Astrocyte (in vitro differentiated cells and primary cell): ENCODE measurements around the gene KCNH3. TPM values are rescaled to one million over a fixed set of nuclear protein-coding genes. Genes with fewer than 3 reads are reported as not detected.

Experiments
- DNase-seq: peaks from one replicate; pipeline ENCODE4 v3.0.0-alpha.2; 2010; ENCODE audit warnings: low read depth
- FAIRE-seq: peaks from 2 replicates; lab custom pipeline; 2011; peaks lifted over from hg19 to GRCh38; lab: Jason Lieb, UNC
- H2AFZ ChIP-seq: 2 replicates; pipeline ENCODE4 v1.6.0; 2012; ENCODE audit warnings: low read depth, low read length, inconsistent platforms
- H3K27ac ChIP-seq: 2 replicates; pipeline ENCODE4 v1.5.1; 2011; ENCODE audit warnings: low read depth, low read length, inconsistent platforms
- H3K27me3 ChIP-seq: 2 replicates; pipeline ENCODE4 v1.6.0; 2011; ENCODE audit warnings: low read length, inconsistent platforms; ENCODE audit not compliant: insufficient read depth
- H3K36me3 ChIP-seq: 2 replicates; pipeline ENCODE4 v1.5.1; 2011; ENCODE audit warnings: low read length, inconsistent platforms; ENCODE audit not compliant: insufficient read depth
- H3K4me1 ChIP-seq: 2 replicates; pipeline ENCODE4 v1.5.1; 2011; ENCODE audit warnings: low read length, inconsistent platforms; ENCODE audit not compliant: insufficient read depth
- H3K4me2 ChIP-seq: 2 replicates; pipeline ENCODE4 v1.6.0; 2012; ENCODE audit warnings: low read length, inconsistent platforms
- H3K4me3 ChIP-seq: 2 replicates; pipeline ENCODE4 v1.5.1; 2011; ENCODE audit warnings: low read depth, mild to moderate bottlenecking, low read length, inconsistent platforms; ENCODE audit not compliant: insufficient read depth
- H3K79me2 ChIP-seq: 2 replicates; pipeline ENCODE4 v1.6.0; 2012; ENCODE audit warnings: mild to moderate bottlenecking, low read length, inconsistent platforms; ENCODE audit not compliant: insufficient read depth
- H3K9ac ChIP-seq: 2 replicates; pipeline ENCODE4 v1.6.0; 2012; ENCODE audit warnings: mild to moderate bottlenecking, low read length, inconsistent platforms
- H3K9me3 ChIP-seq: 2 replicates; pipeline ENCODE4 v1.5.1; 2012; ENCODE audit warnings: low read depth, mild to moderate bottlenecking, low read length, inconsistent platforms; ENCODE audit not compliant: insufficient read depth
- H4K20me1 ChIP-seq: 2 replicates; pipeline ENCODE4 v1.6.0; 2012; ENCODE audit warnings: low read length, inconsistent platforms; ENCODE audit not compliant: insufficient read depth
- H3K27ac Mint-ChIP-seq: one replicate; pipeline ENCODE4 v1.8.0; 2021; ENCODE audit warnings: mild to moderate bottlenecking, mixed read lengths; ENCODE audit not compliant: unreplicated experiment
- H3K27me3 Mint-ChIP-seq: one replicate; pipeline ENCODE4 v1.8.0; 2021; ENCODE audit warnings: low read depth, mixed read lengths; ENCODE audit not compliant: unreplicated experiment
- H3K36me3 Mint-ChIP-seq: one replicate; pipeline ENCODE4 v1.8.0; 2021; ENCODE audit warnings: low read depth, mixed read lengths; ENCODE audit not compliant: unreplicated experiment
- H3K4me1 Mint-ChIP-seq: one replicate; pipeline ENCODE4 v1.8.0; 2021; ENCODE audit warnings: low read depth, mixed read lengths; ENCODE audit not compliant: unreplicated experiment
- H3K4me3 Mint-ChIP-seq: one replicate; pipeline ENCODE4 v1.8.0; 2021; ENCODE audit warnings: mild to moderate bottlenecking, moderate library complexity, mixed read lengths; ENCODE audit not compliant: unreplicated experiment
- H3K9me3 Mint-ChIP-seq: one replicate; pipeline ENCODE4 v1.8.0; 2021; ENCODE audit warnings: mild to moderate bottlenecking, mixed read lengths; ENCODE audit not compliant: unreplicated experiment
- CTCF ChIP-seq: IDR thresholded peaks from 2 replicates; pipeline ENCODE4 v1.5.1; 2011; ENCODE audit warnings: low read depth, mild to moderate bottlenecking, inconsistent platforms, low read length, moderate library complexity; ENCODE audit not compliant: insufficient read depth
- EZH2 ChIP-seq: IDR thresholded peaks from 2 replicates; pipeline ENCODE4 v1.6.1; 2012; ENCODE audit warnings: mild to moderate bottlenecking, low read length, inconsistent platforms; ENCODE audit not compliant: insufficient read depth
- total RNA-seq: library from RNA; stranded (reverse); gene quantifications from 2 replicates; pipeline ENCODE4 v1.2.1, GENCODE V29; 2021

The KCNH3 gene
- total RNA-seq, 1 donor from 2014 or later = not detected

DNA sequence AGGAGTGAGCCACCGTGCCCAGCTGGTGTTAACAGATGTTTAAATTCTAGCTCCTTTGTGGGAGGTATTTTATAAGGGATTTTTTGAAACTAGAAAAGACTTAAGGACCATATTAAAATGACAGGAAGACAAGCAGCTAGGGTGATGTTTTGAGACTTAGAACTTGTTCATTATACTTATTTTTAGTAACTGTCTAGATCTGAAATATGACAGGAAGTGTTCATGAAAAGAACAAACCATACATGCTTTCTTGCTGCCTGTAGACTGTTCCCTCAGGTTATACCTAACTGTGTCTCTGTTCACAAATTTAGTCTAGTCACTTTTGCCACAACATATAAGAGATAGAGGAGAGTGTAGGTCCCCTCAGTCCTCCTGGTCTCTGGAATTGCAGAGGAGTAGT is 36.9 kb upstream of the KCNH3 start:
- no peak for FAIRE-seq
- no peak for DNase-seq
- no peaks in the 10 kb centered on the region for H4K20me1 ChIP-seq
- H3K4me1 ChIP-seq = peaks cover 20% of the 10 kb centered on the region
- no peaks in the 10 kb centered on the region for H3K27me3 ChIP-seq
- no peaks in the 10 kb centered on the region for H3K9me3 ChIP-seq
- H3K4me3 Mint-ChIP-seq = no peak overlapping the region
- H3K36me3 ChIP-seq = peaks cover 18% of the 10 kb centered on the region
- peaks cover 20% of the 10 kb centered on the region for H3K36me3 Mint-ChIP-seq
- no peak overlapping the region for H3K4me2 ChIP-seq
- no peak overlapping the region for H3K27ac ChIP-seq
- no peaks in the 10 kb centered on the region for H3K79me2 ChIP-seq
- no peak overlapping the region for H3K4me3 ChIP-seq
- H3K4me1 Mint-ChIP-seq = peaks cover 7% of the 10 kb centered on the region
- H3K9me3 Mint-ChIP-seq = no peaks in the 10 kb centered on the region
- H2AFZ ChIP-seq = no peak overlapping the region
- H3K27me3 Mint-ChIP-seq = no peaks in the 10 kb centered on the region
- no peak overlapping the region for H3K27ac Mint-ChIP-seq
- TF ChIP-seq EZH2 (no peak), CTCF (no peak)
- H3K9ac ChIP-seq = no peak overlapping the region

GRCh38 chr12:49502590-49502989 is 36.2 kb upstream of the KCNH3 start:
- peaks cover 11% of the 10 kb centered on the region for H3K4me1 Mint-ChIP-seq
- H3K4me3 ChIP-seq = no peak overlapping the region
- peak; percentile 31 for DNase-seq
- H4K20me1 ChIP-seq = no peaks in the 10 kb centered on the region
- H3K9ac ChIP-seq = no peak overlapping the region
- no peaks in the 10 kb centered on the region for H3K9me3 Mint-ChIP-seq
- FAIRE-seq = no peak
- H3K36me3 Mint-ChIP-seq = peaks cover 18% of the 10 kb centered on the region
- H2AFZ ChIP-seq = no peak overlapping the region
- TF ChIP-seq CTCF (no peak), EZH2 (no peak)
- no peak overlapping the region for H3K27ac Mint-ChIP-seq
- H3K79me2 ChIP-seq = no peaks in the 10 kb centered on the region
- H3K27ac ChIP-seq = peak overlapping the region; percentile 36
- H3K4me3 Mint-ChIP-seq = no peak overlapping the region
- H3K36me3 ChIP-seq = peaks cover 15% of the 10 kb centered on the region
- H3K27me3 ChIP-seq = no peaks in the 10 kb centered on the region
- H3K4me1 ChIP-seq = peaks cover 24% of the 10 kb centered on the region
- H3K9me3 ChIP-seq = no peaks in the 10 kb centered on the region
- peak overlapping the region; percentile 41 for H3K4me2 ChIP-seq
- no peaks in the 10 kb centered on the region for H3K27me3 Mint-ChIP-seq

DNA sequence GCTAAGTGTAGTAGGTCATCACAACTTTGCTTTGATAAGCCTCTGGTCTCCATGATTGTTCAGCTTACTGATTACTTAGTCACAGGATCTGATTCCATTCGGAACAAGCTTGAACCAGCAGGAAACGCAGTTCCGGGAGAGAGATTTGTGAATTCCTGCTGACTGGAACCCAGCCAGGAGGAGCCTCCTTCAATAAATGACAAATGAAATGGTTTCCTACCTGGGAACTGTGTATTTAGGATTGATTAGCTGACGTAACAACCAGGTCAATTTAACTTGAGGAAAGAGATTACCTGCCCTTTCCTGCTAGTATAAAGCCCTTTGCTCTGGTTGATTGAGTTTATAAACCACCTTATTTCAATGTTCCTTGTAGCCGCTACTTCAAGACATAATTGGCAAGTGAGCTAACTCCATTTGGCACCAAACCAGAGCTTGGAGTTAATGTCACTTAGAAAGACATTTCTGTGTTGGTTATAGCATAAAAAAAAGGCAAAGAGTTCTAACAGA is 35.1 kb upstream of the KCNH3 start:
- H3K27ac ChIP-seq = peak overlapping the region; percentile 77
- no peaks in the 10 kb centered on the region for H3K27me3 ChIP-seq
- no peak overlapping the region for H2AFZ ChIP-seq
- H3K4me2 ChIP-seq = peak overlapping the region; percentile 68
- Mint-ChIP-seq H3K36me3 (peaks cover 17% of the 10 kb centered on the region), H3K9me3 (no peaks in the 10 kb centered on the region), H3K4me3 (no peak overlapping the region), H3K4me1 (peaks cover 11% of the 10 kb centered on the region), H3K27ac (no peak overlapping the region), H3K27me3 (no peaks in the 10 kb centered on the region)
- no peaks in the 10 kb centered on the region for H3K79me2 ChIP-seq
- H3K36me3 ChIP-seq = peaks cover 15% of the 10 kb centered on the region
- peak; percentile 81 for DNase-seq
- peak overlapping the region; percentile 14 for H3K9ac ChIP-seq
- no peaks in the 10 kb centered on the region for H4K20me1 ChIP-seq
- peaks cover 27% of the 10 kb centered on the region for H3K4me1 ChIP-seq
- H3K9me3 ChIP-seq = no peaks in the 10 kb centered on the region
- H3K4me3 ChIP-seq = no peak overlapping the region
- TF ChIP-seq CTCF (no peak), EZH2 (no peak)
- peak; percentile 80 for FAIRE-seq
